GM13977 (cell line): Measurements from ENCODE around the gene CDHR3.

ENCODE experiments used
- DNase-seq: peaks from one replicate; pipeline ENCODE4 v3.0.0; 2012; ENCODE audit warnings: low spot score
- CTCF ChIP-seq: IDR thresholded peaks from 2 replicates; pipeline ENCODE4 v1.5.1; 2012; ENCODE audit warnings: mild to moderate bottlenecking, control low read depth; ENCODE audit not compliant: insufficient read depth; ENCODE audit errors: extremely low read depth, missing control alignments
- in situ Hi-C: fragments of 300-500 bp; cut with MboI; formaldehyde crosslinking; loops from one replicate; pipeline ENCODE4 v1.12.0; 2022; ENCODE audit warnings: low sequenced_read_pairs, low pct_unique_long_range_greater_than_20kb, mixed read lengths, inconsistent platforms; ENCODE audit not compliant: unreplicated experiment

The CDHR3 gene

DNA sequence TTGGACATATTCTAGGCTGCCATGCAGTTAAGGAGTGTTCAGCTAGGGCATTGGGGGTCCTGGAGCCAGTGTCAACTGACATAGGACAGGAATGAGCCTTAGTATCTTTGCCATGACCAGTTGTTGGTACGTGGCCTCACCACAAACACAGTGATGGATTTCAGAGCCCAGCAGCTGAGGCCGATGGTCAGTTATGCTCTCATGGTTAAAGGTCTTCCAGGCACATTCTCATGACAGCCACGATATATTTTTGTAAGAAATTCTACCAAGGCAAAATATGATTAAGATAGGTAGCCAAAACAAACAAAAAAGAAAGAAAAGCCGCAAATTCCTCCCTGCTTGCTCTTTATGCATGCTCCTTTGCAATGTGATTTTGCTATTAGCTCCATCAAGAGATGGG is 47.8 kb downstream of the CDHR3 start:
- TF ChIP-seq CTCF: no peak
- DNase-seq: no peak
- in situ Hi-C loops: no loop called here

DNA sequence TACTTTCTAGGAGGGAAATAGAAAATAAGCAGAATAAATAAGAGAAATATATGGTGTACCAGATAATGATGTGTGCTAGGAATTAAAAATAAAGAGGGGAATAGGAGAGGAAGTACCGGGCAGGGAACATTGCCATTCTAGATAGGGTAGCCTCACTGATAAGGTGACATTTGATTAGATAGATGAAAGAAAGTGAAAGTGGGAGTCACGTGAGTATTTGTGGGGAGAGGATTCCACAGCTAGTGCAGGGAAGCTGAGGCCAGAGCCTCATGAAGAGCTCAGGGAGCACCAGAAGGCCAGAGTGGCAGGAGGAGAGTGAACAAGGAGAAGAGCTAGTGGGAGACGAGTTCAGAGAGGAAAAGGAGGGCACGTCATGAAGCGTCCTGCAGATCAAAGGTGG is 49.1 kb downstream of the CDHR3 start:
- no peak for DNase-seq
- in situ Hi-C loops: no loop called here
- no peak for TF ChIP-seq CTCF

DNA sequence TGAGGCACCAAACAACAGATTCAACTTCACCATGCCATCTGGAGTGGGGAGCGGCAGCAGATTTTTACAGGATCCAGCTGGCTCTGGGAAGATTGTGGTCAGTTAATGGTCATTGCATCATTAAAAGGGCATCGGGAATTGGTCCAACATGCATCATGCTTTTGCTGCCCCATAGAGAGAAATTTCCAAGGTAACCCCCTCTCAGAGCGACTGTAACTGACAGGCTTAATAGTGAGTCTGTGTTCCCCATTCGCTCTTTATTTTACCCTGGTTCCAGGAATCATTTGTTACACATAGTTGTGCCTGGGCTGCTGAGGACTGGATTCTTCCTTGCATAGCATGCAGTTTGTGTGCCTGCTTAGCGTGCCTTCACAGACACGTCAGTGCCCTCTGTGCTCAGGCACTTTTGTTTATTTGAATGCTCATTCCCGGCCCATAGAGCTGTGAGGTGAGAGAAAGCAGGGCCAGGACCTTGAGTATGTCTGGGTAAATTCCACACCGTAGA is 49.9 kb downstream of the CDHR3 start:
- no peak for TF ChIP-seq CTCF
- in situ Hi-C loops: no loop called here
- DNase-seq: no peak

GRCh38 chr7:106015381-106016218 is 52.5 kb downstream of the CDHR3 start:
- in situ Hi-C loops: no loop called here
- TF ChIP-seq CTCF: no peak
- no peak for DNase-seq

GRCh38 chr7:106016331-106016730 is 53.3 kb downstream of the CDHR3 start:
- TF ChIP-seq CTCF: no peak
- DNase-seq: no peak
- in situ Hi-C loops: no loop called here

GRCh38 chr7:106017657-106018056 is 54.6 kb downstream of the CDHR3 start:
- in situ Hi-C loops: no loop called here
- DNase-seq: no peak
- no peak for TF ChIP-seq CTCF
